Gastrocnemius medialis (tissue), 4 donors: ENCODE measurements around the gene C9orf43.

Source experiments
- POLR2A ChIP-seq, 2 donors: fragments of 450-650 bp; IDR thresholded peaks; one replicate each; pipeline ENCODE4 v1.6.1; 2017; ENCODE audit warnings: antibody characterized with exemption in 2 of 2, mild to moderate bottlenecking in 2 of 2, moderate library complexity in 2 of 2
- TF ChIP-seq, protein P1 (sequence below), 5 experiments: fragments of 450-650 bp in 3 of 5; fragments of 200-600 bp in 2 of 5; sonication (generic) in 2 of 5; IDR thresholded peaks in 4 of 5; conservative IDR thresholded peaks in 1 of 5; 1 replicate in 4 of 5; 2 replicates in 1 of 5; pipeline ENCODE4 v1.5.1; 2016 to 2019; ENCODE audit warnings: antibody characterized with exemption in 5 of 5, mild to moderate bottlenecking in 3 of 5, moderate library complexity in 3 of 5

DNA sequence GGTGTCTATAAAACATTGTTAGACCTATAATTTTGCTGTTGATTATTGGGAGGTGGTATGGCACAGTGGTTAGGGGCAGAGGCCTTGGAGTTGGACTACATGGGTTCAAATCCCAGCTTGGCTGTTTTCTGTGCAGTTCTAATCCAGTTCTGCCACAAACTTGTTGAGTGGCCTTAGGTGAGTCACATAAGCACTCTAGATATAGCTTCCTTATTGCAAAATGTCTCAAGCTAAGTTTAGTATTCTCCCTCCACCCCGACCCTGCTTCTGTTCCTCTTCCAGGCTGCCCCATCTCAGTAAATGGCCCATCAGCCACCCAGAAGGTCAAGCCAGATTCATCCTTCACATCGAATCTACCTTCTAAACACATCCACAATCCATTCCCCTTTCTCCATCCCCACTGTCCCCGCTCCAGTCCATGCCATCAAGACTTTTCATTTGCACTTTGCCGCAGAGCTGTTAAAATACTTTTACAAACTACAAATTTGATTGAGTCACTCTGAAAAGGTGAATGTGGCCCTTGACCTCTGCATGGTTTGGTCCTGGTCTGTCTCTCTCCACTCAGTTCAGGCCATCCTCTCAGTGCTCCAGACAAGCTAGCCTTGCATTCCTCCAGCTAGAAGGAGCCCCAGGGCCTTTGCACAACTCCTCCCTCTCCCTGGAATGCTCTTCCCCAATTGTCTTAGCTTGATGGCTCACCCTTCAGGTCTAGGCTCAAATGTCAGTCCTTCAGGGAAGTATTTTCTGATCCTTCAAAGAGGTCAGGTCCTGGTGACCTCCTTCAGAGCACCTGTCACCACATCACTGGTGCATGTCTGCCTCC is 23.8 kb upstream of the C9orf43 start:
- TF ChIP-seq, protein P1, sequence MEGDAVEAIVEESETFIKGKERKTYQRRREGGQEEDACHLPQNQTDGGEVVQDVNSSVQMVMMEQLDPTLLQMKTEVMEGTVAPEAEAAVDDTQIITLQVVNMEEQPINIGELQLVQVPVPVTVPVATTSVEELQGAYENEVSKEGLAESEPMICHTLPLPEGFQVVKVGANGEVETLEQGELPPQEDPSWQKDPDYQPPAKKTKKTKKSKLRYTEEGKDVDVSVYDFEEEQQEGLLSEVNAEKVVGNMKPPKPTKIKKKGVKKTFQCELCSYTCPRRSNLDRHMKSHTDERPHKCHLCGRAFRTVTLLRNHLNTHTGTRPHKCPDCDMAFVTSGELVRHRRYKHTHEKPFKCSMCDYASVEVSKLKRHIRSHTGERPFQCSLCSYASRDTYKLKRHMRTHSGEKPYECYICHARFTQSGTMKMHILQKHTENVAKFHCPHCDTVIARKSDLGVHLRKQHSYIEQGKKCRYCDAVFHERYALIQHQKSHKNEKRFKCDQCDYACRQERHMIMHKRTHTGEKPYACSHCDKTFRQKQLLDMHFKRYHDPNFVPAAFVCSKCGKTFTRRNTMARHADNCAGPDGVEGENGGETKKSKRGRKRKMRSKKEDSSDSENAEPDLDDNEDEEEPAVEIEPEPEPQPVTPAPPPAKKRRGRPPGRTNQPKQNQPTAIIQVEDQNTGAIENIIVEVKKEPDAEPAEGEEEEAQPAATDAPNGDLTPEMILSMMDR (IDR thresholded peaks at IDR 0.05 in 4 of 5, conservative IDR thresholded peaks at IDR 0.05 in 1 of 5) = no peak
- no peak for TF ChIP-seq POLR2A (IDR thresholded peaks at IDR 0.05)
